C4-2B (cell line): Measurements from ENCODE around the gene SMURF1.

ENCODE experiments used
- ZFX ChIP-seq: fragments of 450-650 bp; IDR thresholded peaks from 2 replicates; pipeline ENCODE4 v1.6.1; 2017
- TF ChIP-seq, protein P1 (sequence below): fragments of 450-650 bp; conservative IDR thresholded peaks from 2 replicates; pipeline ENCODE4 v1.5.1; 2017; ENCODE audit warnings: mild to moderate bottlenecking

DNA sequence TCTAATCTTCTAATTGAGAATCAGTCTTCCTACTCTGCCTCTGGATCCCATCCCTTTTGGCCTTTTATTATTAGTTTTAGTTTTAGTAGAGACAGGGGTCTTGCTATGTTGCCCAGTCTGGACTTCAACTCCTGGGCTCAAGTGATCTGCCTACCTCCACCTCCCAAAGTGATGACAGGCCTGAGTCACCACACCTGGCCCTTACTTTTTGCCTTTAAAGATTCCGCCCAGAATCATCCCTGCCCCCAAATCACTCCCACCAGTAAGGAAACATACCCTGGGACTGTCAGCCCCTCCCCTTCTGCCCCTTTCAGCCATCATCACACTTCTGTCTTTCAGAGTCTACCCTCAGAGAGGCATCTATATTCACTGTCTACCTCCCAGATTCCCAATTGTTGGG, 45.3 kb upstream of the SMURF1 start:
- TF ChIP-seq, protein P1, sequence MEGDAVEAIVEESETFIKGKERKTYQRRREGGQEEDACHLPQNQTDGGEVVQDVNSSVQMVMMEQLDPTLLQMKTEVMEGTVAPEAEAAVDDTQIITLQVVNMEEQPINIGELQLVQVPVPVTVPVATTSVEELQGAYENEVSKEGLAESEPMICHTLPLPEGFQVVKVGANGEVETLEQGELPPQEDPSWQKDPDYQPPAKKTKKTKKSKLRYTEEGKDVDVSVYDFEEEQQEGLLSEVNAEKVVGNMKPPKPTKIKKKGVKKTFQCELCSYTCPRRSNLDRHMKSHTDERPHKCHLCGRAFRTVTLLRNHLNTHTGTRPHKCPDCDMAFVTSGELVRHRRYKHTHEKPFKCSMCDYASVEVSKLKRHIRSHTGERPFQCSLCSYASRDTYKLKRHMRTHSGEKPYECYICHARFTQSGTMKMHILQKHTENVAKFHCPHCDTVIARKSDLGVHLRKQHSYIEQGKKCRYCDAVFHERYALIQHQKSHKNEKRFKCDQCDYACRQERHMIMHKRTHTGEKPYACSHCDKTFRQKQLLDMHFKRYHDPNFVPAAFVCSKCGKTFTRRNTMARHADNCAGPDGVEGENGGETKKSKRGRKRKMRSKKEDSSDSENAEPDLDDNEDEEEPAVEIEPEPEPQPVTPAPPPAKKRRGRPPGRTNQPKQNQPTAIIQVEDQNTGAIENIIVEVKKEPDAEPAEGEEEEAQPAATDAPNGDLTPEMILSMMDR, result no peak
- no peak for TF ChIP-seq ZFX
